Trophoblast cell (in vitro differentiated cells and primary cell): ENCODE results near the gene RRAGD.
"Not testable (repeated sequence)": the region's sequence is repeated elsewhere in the genome, so short reads cannot be mapped to it uniquely, and the experiment has no call there.

Experiments
- DNase-seq, 2 donors: peaks; one replicate each; pipeline ENCODE4 v3.0.0-alpha.2; 2016
- H2AFZ ChIP-seq: 2 replicates; pipeline ENCODE4 v1.6.1; 2013; ENCODE audit warnings: low read length, moderate library complexity, mild to moderate bottlenecking; ENCODE audit not compliant: insufficient read depth, poor library complexity
- H2AK5ac ChIP-seq: 2 replicates; pipeline ENCODE4 v1.6.1; 2013; ENCODE audit warnings: mild to moderate bottlenecking, low read length
- H2BK120ac ChIP-seq: 2 replicates; pipeline ENCODE4 v1.6.1; 2013; ENCODE audit warnings: low read length, mild to moderate bottlenecking, moderate library complexity; ENCODE audit not compliant: insufficient read depth, poor library complexity
- H2BK12ac ChIP-seq: 2 replicates; pipeline ENCODE4 v1.6.1; 2013; ENCODE audit warnings: mild to moderate bottlenecking, low read length, moderate library complexity
- H2BK5ac ChIP-seq: 2 replicates; pipeline ENCODE4 v1.6.1; 2013; ENCODE audit warnings: low read length, low read depth, moderate library complexity, mild to moderate bottlenecking; ENCODE audit not compliant: poor library complexity
- H3K14ac ChIP-seq: 2 replicates; pipeline ENCODE4 v1.6.1; 2013; ENCODE audit warnings: mild to moderate bottlenecking, low read length
- H3K18ac ChIP-seq: 2 replicates; pipeline ENCODE4 v1.6.1; 2013; ENCODE audit warnings: mild to moderate bottlenecking, low read length
- H3K23ac ChIP-seq: 2 replicates; pipeline ENCODE4 v1.6.1; 2013; ENCODE audit warnings: low read length
- H3K27ac ChIP-seq: 2 replicates; pipeline ENCODE4 v1.5.1; 2013; ENCODE audit warnings: low read depth, mild to moderate bottlenecking, inconsistent platforms, low read length, moderate library complexity
- H3K27me3 ChIP-seq: 2 replicates; pipeline ENCODE4 v1.6.1; 2013; ENCODE audit warnings: inconsistent platforms, mild to moderate bottlenecking, low read length, moderate library complexity; ENCODE audit not compliant: insufficient read depth
- H3K36me3 ChIP-seq, 2 experiments: 1 replicate in 1 of 2; 2 replicates in 1 of 2; pipeline ENCODE4 v1.6.1; 2013; ENCODE audit warnings: low read length in 2 of 2, mild to moderate bottlenecking in 2 of 2, moderate library complexity in 1 of 2; ENCODE audit not compliant: insufficient read depth in 2 of 2, control insufficient read depth in 1 of 2
- H3K4ac ChIP-seq: 2 replicates; pipeline ENCODE4 v1.6.1; 2013; ENCODE audit warnings: low read depth, mild to moderate bottlenecking, low read length, moderate library complexity
- H3K4me1 ChIP-seq, 2 experiments: 1 replicate in 1 of 2; 2 replicates in 1 of 2; pipeline ENCODE4 v1.6.1; 2013; ENCODE audit warnings: low read length in 2 of 2, mild to moderate bottlenecking in 2 of 2, moderate library complexity in 1 of 2; ENCODE audit not compliant: insufficient read depth in 2 of 2, control insufficient read depth in 1 of 2
- H3K4me2 ChIP-seq: 2 replicates; pipeline ENCODE4 v1.6.1; 2013; ENCODE audit warnings: inconsistent platforms, mild to moderate bottlenecking, low read length, moderate library complexity
- H3K4me3 ChIP-seq: 2 replicates; pipeline ENCODE4 v1.5.1; 2013; ENCODE audit warnings: mild to moderate bottlenecking, low read depth, low read length, inconsistent platforms
- H3K79me1 ChIP-seq: one replicate; pipeline ENCODE4 v1.6.1; 2013; ENCODE audit warnings: low read length
- H3K79me2 ChIP-seq: 2 replicates; pipeline ENCODE4 v1.6.1; 2013; ENCODE audit warnings: low read length, mild to moderate bottlenecking; ENCODE audit not compliant: control insufficient read depth, insufficient read depth, poor library complexity
- H3K9ac ChIP-seq: 2 replicates; pipeline ENCODE4 v1.6.1; 2013; ENCODE audit warnings: mild to moderate bottlenecking, low read length
- H3K9me3 ChIP-seq: 2 replicates; pipeline ENCODE4 v1.6.1; 2013; ENCODE audit warnings: low read depth, mild to moderate bottlenecking, control low read depth, inconsistent platforms, low read length; ENCODE audit not compliant: insufficient read depth
- H4K12ac ChIP-seq: 2 replicates; pipeline ENCODE4 v1.6.1; 2013; ENCODE audit warnings: low read depth, mild to moderate bottlenecking, low read length, moderate library complexity
- H4K8ac ChIP-seq: 2 replicates; pipeline ENCODE4 v1.6.1; 2013; ENCODE audit warnings: low read depth, mild to moderate bottlenecking, low read length, moderate library complexity
- H4K91ac ChIP-seq: one replicate; pipeline ENCODE4 v1.6.1; 2013; ENCODE audit warnings: low read depth, mild to moderate bottlenecking, low read length, moderate library complexity
- WGBS: extraction: QIAGEN DNeasy Blood & Tissue Kit; methylation state at CpG from one replicate; pipeline ENCODE4 v1.1.7; 2013; ENCODE audit warnings: missing lambda C conversion rate; ENCODE audit not compliant: insufficient read length, insufficient coverage; ENCODE audit errors: extremely low coverage; 5-methylcytosine and 5-hydroxymethylcytosine counted together

The RRAGD gene

DNA sequence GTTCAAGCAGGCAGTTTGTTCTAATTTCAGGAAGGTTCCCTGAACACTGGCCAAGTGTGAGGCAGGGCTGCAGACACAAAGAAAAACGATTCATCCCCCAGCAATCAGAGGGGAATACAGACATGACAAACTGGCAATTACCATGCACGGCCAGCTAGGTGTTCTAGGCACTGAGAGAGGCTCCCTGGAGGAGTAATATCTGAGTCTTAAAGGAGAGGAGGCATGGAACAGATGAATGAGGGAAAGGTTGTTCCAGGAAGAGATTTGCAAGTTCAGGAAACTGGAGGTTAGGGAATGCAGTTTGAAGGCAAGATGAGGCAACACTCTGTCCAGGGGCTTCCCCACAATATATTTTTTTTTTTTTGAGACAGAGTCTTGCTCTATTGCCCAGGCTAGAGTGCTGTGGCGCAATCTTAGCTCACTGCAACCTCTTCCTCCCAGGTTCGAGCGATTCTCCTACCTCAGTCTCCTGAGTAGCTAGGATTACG, 11.1 kb downstream of the RRAGD start:
- no peaks in the 10 kb centered on the region for H3K4me1 ChIP-seq
- no peak overlapping the region for H4K12ac ChIP-seq
- no peak overlapping the region for H2AK5ac ChIP-seq
- no peaks in the 10 kb centered on the region for H3K79me2 ChIP-seq
- no peaks in the 10 kb centered on the region for H3K27me3 ChIP-seq
- H3K4me2 ChIP-seq = no peak overlapping the region
- DNase-seq = no peak
- WGBS = no CpG with 5 or more reads among the region's 6 CpGs
- H3K27ac ChIP-seq = no peak overlapping the region
- no peak overlapping the region for H4K8ac ChIP-seq
- no peak overlapping the region for H3K9ac ChIP-seq
- H3K36me3 ChIP-seq = no peaks in the 10 kb centered on the region
- no peak overlapping the region for H3K14ac ChIP-seq
- H3K18ac ChIP-seq = no peak overlapping the region
- no peak overlapping the region for H2BK120ac ChIP-seq
- no peak overlapping the region for H3K4ac ChIP-seq
- no peak overlapping the region for H2AFZ ChIP-seq
- no peak overlapping the region for H3K23ac ChIP-seq
- H3K9me3 ChIP-seq = no peaks in the 10 kb centered on the region
- no peak overlapping the region for H2BK5ac ChIP-seq
- no peaks in the 10 kb centered on the region for H3K79me1 ChIP-seq
- no peak overlapping the region for H4K91ac ChIP-seq
- no peak overlapping the region for H2BK12ac ChIP-seq
- H3K4me3 ChIP-seq = no peak overlapping the region

DNA sequence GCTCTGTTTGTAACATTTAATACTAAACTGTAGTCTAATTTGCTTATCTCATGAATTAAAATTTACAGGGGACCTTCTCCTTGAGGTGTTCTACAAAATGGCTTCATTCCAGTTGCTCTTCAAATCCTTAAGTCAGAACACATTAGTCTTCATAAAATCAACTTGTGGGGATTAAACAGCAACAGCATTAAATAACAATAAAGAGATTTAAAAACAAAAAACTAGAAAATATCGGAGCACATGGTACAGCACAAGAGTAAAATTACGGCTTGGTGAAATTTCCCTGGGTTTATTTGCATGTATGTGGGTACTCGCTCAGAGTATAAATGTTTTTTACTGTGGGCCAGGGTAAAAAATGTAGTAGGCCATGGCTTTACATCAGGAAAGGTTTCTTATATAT, 12.0 kb downstream of the RRAGD start:
- H3K4me1 ChIP-seq = no peaks in the 10 kb centered on the region
- no peak overlapping the region for H3K9ac ChIP-seq
- WGBS = no CpG with 5 or more reads among the region's 3 CpGs
- H3K27me3 ChIP-seq = no peaks in the 10 kb centered on the region
- H3K27ac ChIP-seq = no peak overlapping the region
- H3K4me2 ChIP-seq = no peak overlapping the region
- no peak overlapping the region for H3K18ac ChIP-seq
- no peak overlapping the region for H3K14ac ChIP-seq
- H2BK5ac ChIP-seq = no peak overlapping the region
- H2AK5ac ChIP-seq = no peak overlapping the region
- H4K91ac ChIP-seq = no peak overlapping the region
- no peak overlapping the region for H2BK12ac ChIP-seq
- H3K9me3 ChIP-seq = no peaks in the 10 kb centered on the region
- no peak overlapping the region for H4K8ac ChIP-seq
- no peak overlapping the region for H4K12ac ChIP-seq
- H2BK120ac ChIP-seq = no peak overlapping the region
- H3K79me2 ChIP-seq = no peaks in the 10 kb centered on the region
- H3K36me3 ChIP-seq = no peaks in the 10 kb centered on the region
- H3K79me1 ChIP-seq = no peaks in the 10 kb centered on the region
- no peak overlapping the region for H3K23ac ChIP-seq
- no peak overlapping the region for H3K4ac ChIP-seq
- H3K4me3 ChIP-seq = no peak overlapping the region
- no peak for DNase-seq
- H2AFZ ChIP-seq = no peak overlapping the region

DNA sequence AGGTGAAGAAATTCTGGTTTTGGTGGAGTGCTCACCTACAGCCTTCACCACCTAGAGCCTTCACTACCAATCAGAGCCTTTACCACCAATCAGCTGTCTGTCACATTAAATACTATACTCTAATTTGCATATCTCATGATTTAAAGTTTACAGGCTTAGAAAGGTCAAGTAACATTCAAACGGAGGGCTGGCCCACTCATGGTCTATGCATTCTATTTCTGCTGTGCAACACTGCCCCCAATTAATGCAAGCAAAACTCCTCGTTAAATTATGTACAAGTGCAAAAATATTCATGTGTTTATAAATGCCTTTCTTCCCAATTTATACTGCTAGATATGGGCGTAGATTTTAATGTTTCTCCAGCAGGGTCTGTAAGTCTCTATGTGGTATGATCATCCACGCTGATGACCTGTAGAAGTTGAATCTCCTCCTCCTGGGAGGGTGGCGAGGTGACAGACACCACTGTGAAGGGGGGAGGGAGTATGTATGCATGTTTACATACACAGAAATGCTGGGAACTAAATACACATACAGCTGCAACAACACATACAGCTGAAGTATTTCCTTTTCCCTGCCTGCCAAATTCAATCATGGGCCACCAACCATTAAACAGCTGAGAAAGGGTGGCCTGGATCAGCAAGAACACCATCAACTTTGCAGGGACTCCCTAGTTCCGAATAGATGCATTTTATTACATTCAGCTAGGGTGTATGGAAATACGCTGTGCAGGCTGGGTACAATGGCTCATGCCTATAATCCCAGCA, 13.1 kb downstream of the RRAGD start:
- no CpG with 5 or more reads among the region's 7 CpGs for WGBS
- Histone ChIP-seq H3K4me2 (no peak overlapping the region), H3K36me3 (no peaks in the 10 kb centered on the region), H3K4me3 (no peak overlapping the region), H2BK12ac (no peak overlapping the region), H2BK5ac (no peak overlapping the region), H2AK5ac (no peak overlapping the region), H4K12ac (no peak overlapping the region), H3K18ac (no peak overlapping the region), H3K4ac (no peak overlapping the region), H3K14ac (no peak overlapping the region), H4K8ac (no peak overlapping the region), H3K4me1 (no peaks in the 10 kb centered on the region), H3K79me2 (no peaks in the 10 kb centered on the region), H3K27me3 (no peaks in the 10 kb centered on the region), H4K91ac (no peak overlapping the region), H3K27ac (no peak overlapping the region), H3K9ac (no peak overlapping the region), H3K9me3 (no peaks in the 10 kb centered on the region), H3K23ac (no peak overlapping the region), H2BK120ac (no peak overlapping the region), H2AFZ (no peak overlapping the region), H3K79me1 (no peaks in the 10 kb centered on the region)
- no peak for DNase-seq

DNA sequence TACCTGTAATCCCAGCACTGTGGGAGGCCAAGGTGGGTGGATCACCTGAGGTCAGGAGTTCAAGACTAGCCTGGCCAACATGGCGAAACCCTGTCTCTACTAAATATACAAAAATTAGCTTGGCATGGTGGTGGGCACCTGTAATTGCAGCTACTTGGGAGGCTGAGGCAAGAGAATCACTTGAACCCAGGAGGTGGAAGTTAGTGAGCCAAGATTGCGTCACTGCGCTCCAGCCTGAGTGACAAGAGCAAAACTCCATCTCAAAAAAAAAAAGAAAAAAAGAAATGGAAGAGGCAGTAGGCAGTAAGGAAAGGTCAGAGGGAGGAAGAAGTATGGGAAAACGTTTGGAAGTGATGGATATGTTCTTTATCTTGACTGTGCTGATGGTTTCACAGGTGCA, 14.2 kb downstream of the RRAGD start:
- H4K91ac ChIP-seq, H4K12ac ChIP-seq, H3K4me3 ChIP-seq, H3K36me3 ChIP-seq, H2BK5ac ChIP-seq, H2BK120ac ChIP-seq, H2AK5ac ChIP-seq, H2BK12ac ChIP-seq, H2AFZ ChIP-seq, H3K4ac ChIP-seq, H4K8ac ChIP-seq, H3K4me2 ChIP-seq, H3K79me1 ChIP-seq, DNase-seq, H3K9ac ChIP-seq, H3K4me1 ChIP-seq, H3K79me2 ChIP-seq, H3K18ac ChIP-seq, H3K27ac ChIP-seq, H3K23ac ChIP-seq, H3K9me3 ChIP-seq, H3K27me3 ChIP-seq, H3K14ac ChIP-seq: not testable (repeated sequence)
- WGBS = 100% methylated on average over 1 of the region's 4 CpGs
